Measurements from ENCODE around the gene CMTM4.

GRCh38 chr16:66622863-66623262, 73.7 kb downstream of the CMTM4 start:
- no peak for TF ChIP-seq MAX (IDR thresholded peaks at IDR 0.05)
- TF ChIP-seq YY1 (IDR thresholded peaks at IDR 0.05; ENCODE audit: low read depth): no peak
- no peak for TF ChIP-seq EP300 (IDR thresholded peaks at IDR 0.05; ENCODE audit: borderline replicate concordance)
- TF ChIP-seq ZBTB7A (IDR thresholded peaks at IDR 0.05; ENCODE audit: low read depth): no peak

Data from Ishikawa (cell line).